GM18498 (cell line): ENCODE results near the gene LMX1A.

Source experiments
- ATAC-seq: cut with Tn5 transposase; IDR thresholded peaks from one replicate; pipeline ENCODE4 v1.9.1; 2021; ENCODE audit warnings: mild to moderate bottlenecking, moderate library complexity; ENCODE audit not compliant: unreplicated experiment

LMX1A gene

DNA sequence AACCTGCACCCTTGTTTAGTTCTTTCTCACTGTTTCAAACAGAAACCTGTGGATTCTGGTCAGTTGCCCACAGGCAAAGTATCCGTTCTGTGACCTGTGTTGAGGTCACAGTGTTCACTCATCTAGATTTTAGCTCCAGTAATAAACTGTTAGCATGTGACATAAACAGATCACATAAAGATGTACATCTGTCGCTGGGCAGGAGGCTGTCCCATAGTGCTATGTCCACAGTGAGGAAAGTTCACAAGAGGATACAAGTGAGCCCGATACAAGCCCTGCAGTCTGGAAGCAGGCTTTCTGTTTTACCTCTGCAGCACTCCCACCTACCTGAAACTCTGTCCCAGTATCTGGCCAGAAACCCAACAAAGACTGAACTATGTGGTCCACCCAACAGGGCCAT is 28.4 kb downstream of the LMX1A start:
- ATAC-seq: no peak

DNA sequence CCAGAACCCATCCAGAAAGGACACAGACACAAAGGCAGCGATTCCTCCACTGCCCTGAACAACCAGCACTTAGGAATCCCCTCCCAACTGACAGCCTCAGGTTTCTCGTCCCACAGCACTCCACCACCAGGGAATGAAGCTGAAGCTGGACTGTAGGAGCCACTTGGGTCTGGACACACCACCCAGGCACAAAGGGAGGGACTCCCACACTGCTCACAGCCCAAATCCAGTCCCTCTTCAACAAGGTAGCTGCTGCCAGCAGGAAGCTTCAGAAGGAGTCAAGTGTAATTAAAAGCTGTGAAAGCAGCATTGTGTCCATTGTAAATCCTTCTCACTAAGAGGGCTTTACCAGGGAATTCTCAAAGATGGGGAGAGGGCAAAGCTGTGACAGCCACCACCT is 29.0 kb downstream of the LMX1A start:
- no peak for ATAC-seq

- ATAC-seq: no peak
Observed at GRCh38 chr1:165325460-165326203, 30.9 kb downstream of the LMX1A start.

DNA sequence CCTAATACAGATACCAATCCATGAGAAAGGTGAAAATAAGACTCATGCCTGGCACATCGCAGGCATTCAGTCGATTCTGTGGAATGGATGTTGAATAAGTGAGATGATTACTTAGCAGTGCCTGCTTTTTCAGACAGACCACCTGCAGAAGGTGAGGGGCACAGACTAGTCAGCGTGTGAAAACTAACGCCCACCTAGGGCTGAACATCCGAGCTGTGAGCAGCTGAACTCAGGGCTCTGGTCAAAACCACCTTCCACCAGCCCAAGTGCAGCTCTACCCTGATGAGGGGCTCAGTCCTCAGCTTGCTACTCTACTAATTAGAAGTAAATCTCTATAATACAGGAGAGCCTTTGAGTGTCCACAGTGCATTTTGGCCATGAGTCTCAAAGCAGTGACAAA is 32.5 kb downstream of the LMX1A start:
- no peak for ATAC-seq

- no peak for ATAC-seq
Observed at GRCh38 chr1:165317612-165318011, 38.9 kb downstream of the LMX1A start.

GRCh38 chr1:165316153-165316772 is 40.3 kb downstream of the LMX1A start:
- ATAC-seq: no peak

DNA sequence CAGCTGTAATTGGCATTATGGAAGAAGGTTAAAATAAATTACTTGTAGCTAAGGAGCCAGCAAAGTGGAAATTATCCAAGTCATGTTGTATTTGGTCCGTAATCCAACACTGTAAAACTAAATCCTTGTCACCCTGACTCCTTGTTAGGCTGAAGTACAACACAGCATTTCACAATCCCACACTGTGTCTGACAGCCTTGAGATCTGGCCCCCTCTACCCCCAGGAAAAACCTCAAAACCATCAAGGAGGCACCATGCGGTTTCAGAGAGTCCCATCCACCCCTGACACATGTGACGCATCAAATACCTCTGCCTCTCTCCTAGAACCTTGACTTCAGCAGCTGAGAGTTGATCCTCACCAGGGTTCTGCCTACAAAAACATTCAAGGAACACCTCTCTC is 41.0 kb downstream of the LMX1A start:
- ATAC-seq: no peak

GRCh38 chr1:165313903-165314302 is 42.6 kb downstream of the LMX1A start:
- no peak for ATAC-seq

- no peak for ATAC-seq
Observed at GRCh38 chr1:165312591-165312990, 43.9 kb downstream of the LMX1A start.

DNA sequence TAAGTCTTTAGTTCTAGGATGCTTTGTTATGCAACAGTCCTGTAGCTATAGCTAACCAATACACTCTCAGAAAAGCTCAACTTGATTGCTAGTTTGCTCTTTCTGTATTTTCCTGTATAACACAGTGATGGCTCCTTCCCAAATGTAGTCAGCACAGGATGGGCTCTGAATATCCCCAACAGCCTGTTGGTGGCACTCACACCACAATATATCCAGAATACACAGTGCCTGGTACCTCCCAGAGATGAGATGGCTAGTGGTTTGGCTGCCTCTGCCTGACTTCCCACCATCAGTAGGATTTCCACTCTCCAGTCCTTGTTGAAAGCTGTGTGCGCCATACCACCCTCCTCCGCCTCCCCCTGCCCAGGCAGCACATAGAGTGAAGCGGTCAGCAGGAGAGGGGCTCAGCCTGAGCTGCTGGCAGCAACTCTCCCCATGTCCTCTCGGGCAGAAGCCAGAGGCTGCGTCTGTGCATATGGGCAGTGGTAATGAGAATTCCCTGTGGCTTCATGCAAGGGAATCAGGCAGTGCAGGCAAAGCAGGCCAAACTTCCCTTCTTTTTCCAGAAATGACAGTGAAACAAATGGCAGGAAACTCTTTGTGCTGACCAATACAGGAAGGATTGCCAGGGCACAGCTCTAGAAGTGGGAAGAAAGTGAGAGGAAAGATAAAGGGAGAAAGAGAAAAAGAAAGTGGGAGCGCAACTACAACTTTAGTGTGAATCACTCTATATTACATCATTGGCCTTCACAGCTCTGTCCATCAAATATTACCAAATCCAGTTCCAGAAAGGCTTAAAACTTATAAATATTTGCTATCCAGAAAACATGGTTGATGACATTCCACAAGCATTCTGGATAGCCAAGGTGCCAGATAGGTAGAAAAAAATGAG is 49.7 kb downstream of the LMX1A start:
- ATAC-seq: no peak

- no peak for ATAC-seq
Observed at GRCh38 chr1:165303386-165303785, 53.1 kb downstream of the LMX1A start.

DNA sequence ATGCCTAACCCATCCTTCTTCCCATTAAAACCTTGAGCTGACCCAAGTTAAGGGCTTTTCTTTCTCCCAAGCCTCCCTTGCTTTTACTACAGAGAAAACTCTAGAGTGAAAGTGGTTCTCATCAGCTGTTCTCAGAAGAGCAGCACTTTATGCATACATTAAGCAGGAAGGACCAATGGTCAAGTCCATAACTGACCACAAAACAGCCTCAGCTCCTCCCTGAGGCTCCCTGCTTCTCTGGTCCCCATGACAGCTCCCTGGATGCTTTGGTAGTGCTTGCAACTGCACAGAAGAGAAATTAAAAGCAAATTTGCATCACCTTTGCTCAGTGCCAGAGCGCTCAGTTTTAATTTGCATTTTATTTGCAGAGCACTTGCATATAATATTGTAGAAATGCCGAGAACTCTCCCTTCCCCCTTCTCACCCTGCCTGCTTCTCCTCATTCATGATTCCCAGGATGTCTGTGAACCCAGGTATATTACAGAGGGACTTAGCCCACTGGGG is 56.1 kb downstream of the LMX1A start:
- ATAC-seq: no peak

DNA sequence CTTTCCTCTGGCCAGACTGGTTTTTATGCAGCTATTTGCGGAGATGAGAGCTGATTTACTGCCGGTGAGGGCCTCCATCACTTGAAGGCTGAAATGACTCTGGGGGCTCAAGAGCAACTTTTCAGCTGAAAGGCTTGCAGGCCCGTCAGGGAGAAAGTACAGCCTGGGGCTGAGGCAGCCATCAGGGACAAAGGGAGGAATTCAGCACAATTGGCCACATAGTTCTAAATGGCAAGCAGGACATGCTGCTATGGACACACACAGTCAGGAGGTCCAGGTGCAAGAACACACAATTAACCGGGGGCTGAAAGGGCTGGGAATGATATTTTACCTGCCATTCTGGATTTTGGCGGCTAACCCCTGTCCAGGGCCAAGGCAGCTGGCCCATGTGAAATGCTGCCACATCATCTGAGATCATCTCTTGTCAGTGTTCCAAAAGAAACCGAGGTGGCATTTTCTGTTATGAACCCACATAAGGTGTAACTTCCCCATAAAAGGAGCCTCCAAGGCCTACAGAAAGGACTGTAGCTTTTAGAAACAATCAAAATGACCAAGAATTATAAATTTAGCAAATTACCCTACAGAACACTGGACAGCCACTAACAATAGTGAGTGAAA is 58.2 kb downstream of the LMX1A start:
- no peak for ATAC-seq

DNA sequence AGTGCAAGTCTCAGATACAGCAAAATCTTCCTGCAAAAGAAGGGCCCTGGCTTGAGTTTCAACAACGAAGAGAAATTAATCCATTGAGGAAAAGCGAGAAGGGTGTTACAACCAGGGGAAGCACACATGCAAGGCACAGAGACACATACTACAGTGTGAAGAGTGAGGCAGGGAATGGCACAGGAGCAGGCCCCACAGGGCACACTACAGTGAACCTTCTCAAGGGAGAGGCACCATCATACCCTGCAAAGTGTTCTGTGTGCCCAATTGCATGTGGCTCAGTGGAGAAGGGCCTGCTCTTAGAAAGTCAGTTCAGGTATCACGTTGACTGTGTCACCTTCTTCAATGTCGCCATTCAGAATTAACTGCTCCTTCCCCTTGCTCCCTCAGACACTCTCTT is 60.3 kb downstream of the LMX1A start:
- ATAC-seq: no peak

DNA sequence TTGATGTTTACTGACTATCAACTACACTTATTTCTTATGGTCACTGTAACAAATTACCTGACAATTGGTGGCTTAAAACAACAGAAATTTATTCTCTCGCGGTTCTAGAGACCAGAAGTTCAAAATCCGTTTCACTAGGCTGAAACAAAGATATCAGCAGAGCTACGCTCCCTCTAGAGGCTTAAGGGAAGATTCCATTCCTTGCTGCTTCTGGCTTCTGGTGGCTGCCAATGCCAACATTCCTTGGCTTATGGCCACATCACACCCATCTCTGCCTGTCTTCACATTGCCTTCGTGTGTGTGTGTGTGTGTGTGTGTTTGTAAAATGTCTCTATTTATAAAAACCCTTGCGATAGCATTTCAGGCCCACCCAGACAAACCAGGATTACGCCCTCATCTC is 66.4 kb downstream of the LMX1A start:
- no peak for ATAC-seq

DNA sequence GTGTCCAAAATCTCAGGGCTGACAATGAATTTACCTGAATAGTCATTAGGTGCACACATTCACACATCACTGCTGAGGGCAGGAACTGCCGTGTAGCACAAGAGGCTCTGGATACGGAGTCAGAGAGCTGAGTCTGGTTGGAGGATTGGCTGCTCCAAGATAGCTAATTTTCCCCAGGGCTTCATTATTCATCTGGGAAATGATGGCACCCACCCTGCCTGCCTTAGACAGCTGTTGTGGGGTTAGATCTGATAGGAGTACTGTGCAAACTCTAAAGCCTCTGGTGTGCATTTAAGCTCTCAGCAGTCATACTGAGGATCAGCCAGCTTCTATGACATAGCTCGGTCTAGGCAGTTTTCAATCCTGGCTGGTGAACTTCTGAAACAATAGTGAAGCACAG is 67.0 kb downstream of the LMX1A start:
- no peak for ATAC-seq

GRCh38 chr1:165288350-165289120 is 68.0 kb downstream of the LMX1A start:
- no peak for ATAC-seq

DNA sequence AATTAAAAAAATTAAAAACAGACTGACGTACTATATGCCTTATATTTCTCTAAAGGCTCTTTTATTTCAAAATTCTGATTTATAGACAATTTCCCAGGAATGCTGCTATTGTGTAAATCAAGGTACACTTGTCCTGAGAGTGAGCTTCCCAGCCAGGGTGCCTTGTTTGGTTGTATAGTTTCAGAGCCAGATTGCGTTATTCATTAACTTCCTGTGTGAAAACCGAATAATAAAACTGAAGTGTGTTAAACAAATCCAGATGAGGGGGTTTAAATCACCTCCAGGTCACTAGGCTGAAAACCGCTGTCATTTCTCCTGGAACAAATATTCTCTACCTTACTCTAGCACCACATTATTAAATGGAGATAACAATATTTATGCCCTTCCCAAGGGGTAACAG is 68.7 kb downstream of the LMX1A start:
- ATAC-seq: no peak

DNA sequence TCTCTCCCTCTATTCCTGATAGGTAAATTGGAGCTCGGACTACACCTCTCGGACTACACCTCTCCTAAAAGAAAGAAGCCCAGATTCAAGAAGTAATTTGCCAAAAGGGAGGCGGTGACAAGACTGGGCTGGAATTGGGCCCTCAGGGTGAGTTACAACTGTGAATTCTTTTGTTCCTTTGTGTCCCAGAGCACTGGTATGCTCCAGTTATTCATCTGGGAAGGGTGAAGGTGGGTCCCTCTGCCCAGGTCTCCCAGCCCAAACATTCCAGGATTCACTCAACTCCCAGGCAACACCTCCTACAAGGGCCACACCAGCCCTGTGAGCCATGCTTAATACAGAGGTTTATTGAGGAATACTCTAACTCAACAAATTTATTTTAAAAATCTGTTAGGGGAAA is 69.2 kb downstream of the LMX1A start:
- ATAC-seq: no peak

DNA sequence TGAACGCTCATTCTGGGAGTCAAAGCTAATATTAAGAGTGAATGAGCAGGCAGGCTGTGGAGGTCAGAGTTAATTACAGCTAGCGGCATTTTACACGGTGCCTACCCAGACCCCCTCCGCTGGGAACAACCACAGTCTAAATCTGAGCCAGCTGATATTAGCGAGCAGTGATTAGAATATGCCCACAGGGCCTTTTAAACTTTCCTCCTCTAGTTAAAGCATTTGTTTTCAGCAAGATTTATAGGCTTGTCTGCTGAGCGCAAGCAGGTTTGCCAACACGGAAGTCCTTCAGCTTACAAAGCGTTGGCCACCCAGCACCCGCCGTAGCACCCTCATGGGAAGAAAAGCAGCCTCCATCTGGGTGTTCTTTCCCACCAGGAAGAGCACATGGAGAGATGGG is 72.1 kb downstream of the LMX1A start:
- ATAC-seq: no peak
